Testis (tissue), 2 donors: ENCODE data around the gene GPANK1.

Experiments
- POLR2A ChIP-seq: fragments of 450-650 bp; IDR thresholded peaks from one replicate; pipeline ENCODE4 v1.6.1; 2017; ENCODE audit warnings: antibody characterized with exemption, mild to moderate bottlenecking, moderate library complexity
- TF ChIP-seq, protein P1 (sequence below), 3 experiments: fragments of 450-650 bp in 2 of 3; fragments of 200-600 bp in 1 of 3; sonication (generic) in 1 of 3; IDR thresholded peaks; one replicate each; pipeline ENCODE4 v1.5.1; 2016 to 2019; ENCODE audit warnings: antibody characterized with exemption in 3 of 3, mild to moderate bottlenecking in 2 of 3, moderate library complexity in 1 of 3

DNA sequence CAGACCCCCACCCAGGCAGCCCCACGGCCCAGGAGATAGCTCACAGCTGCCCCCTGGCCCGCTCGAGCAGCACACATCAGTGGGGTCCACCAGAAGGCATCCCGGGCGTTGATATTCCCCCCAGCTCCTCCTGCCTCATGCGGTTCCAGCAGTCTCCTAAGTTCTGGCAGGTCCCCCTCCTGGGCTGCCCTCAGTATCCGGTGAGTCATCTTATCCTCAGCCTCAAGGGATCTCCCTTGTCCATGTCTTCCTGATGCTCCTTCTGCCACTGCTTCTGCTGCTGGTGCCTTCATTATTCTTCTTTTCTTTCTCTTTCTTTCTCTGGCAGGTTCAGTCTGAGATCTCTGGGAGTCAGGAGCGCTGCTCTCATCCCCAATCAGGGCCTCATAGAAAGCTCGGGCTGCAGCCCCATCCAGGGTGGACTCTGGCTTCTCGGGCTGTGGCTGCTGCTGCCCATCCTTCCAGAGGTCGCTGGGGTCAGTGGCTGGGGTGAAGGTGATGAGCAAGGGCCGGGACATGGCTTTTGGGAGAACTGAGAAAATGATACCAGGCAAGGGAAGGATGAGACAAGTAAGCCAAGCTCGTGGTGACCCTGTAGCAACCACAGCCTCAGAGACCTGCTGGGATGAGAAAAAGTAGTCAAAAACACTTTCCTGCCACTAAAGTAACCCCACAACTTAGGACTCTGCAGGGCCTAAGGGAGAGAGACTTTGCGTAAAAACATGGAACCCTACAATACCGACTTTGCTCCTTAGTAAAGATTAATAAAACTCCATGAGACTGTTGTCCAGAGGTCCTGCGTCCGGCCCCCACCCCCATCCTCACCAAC, 622 bp downstream of the GPANK1 start:
- TF ChIP-seq, protein P1, sequence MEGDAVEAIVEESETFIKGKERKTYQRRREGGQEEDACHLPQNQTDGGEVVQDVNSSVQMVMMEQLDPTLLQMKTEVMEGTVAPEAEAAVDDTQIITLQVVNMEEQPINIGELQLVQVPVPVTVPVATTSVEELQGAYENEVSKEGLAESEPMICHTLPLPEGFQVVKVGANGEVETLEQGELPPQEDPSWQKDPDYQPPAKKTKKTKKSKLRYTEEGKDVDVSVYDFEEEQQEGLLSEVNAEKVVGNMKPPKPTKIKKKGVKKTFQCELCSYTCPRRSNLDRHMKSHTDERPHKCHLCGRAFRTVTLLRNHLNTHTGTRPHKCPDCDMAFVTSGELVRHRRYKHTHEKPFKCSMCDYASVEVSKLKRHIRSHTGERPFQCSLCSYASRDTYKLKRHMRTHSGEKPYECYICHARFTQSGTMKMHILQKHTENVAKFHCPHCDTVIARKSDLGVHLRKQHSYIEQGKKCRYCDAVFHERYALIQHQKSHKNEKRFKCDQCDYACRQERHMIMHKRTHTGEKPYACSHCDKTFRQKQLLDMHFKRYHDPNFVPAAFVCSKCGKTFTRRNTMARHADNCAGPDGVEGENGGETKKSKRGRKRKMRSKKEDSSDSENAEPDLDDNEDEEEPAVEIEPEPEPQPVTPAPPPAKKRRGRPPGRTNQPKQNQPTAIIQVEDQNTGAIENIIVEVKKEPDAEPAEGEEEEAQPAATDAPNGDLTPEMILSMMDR (IDR thresholded peaks at IDR 0.05), result no peak
- TF ChIP-seq POLR2A, result no peak
